Esophagus (tissue), 2 donors: ENCODE data around the gene CFDP1. TPM values are rescaled to one million over a fixed set of nuclear protein-coding genes. Genes with fewer than 3 reads are reported as not detected.
"Not testable (repeated sequence)": the region's sequence is repeated elsewhere in the genome, so short reads cannot be mapped to it uniquely, and the experiment has no call there.

Experiments
- H3K27ac ChIP-seq, 2 donors: one replicate each; pipeline ENCODE4 v1.5.1; 2013; ENCODE audit warnings: low read depth in 2 of 2, mild to moderate bottlenecking in 2 of 2, inconsistent platforms in 1 of 2, low read length in 1 of 2, moderate library complexity in 1 of 2
- H3K27me3 ChIP-seq, 2 donors: one replicate each; pipeline ENCODE4 v1.6.1; 2013; ENCODE audit warnings: low read length in 2 of 2, control low read depth in 1 of 2, mild to moderate bottlenecking in 1 of 2; ENCODE audit not compliant: insufficient read depth in 2 of 2, control insufficient read depth in 1 of 2
- H3K36me3 ChIP-seq, 2 donors: one replicate each; pipeline ENCODE4 v1.6.1; 2013; ENCODE audit warnings: low read length in 1 of 2; ENCODE audit not compliant: control insufficient read depth in 2 of 2, insufficient read depth in 2 of 2
- H3K4me1 ChIP-seq, 2 donors: one replicate each; pipeline ENCODE4 v1.6.1; 2013; ENCODE audit warnings: low read length in 1 of 2; ENCODE audit not compliant: control insufficient read depth in 2 of 2, insufficient read depth in 2 of 2
- H3K4me3 ChIP-seq, 2 donors: one replicate each; pipeline ENCODE4 v1.5.1; 2013; ENCODE audit warnings: low read length in 2 of 2, mild to moderate bottlenecking in 2 of 2, low read depth in 1 of 2, moderate library complexity in 1 of 2
- H3K9me3 ChIP-seq, 2 donors: one replicate each; pipeline ENCODE4 v1.6.1; 2013; ENCODE audit warnings: mild to moderate bottlenecking in 2 of 2, low read depth in 1 of 2, low read length in 1 of 2, moderate library complexity in 1 of 2; ENCODE audit not compliant: control insufficient read depth in 2 of 2, insufficient read depth in 1 of 2
- WGBS, 2 donors: extraction: QIAGEN DNeasy Blood & Tissue Kit; methylation state at CpG; one replicate each; pipeline ENCODE4 v1.1.7; 2013; 5-methylcytosine and 5-hydroxymethylcytosine counted together
- polyA plus RNA-seq, 2 donors: library from polyadenylated mRNA; stranded (reverse); fragments of 200-250 nt; gene quantifications; one replicate each; pipeline ENCODE4 v1.2.3, GENCODE V29; 2013
- donor health status: healthy with polysubstance abuse.
- donor health status: Bipolar disorder and iron deficiency.

Gene CFDP1
- polyA plus RNA-seq, 2 donors = 34.9 to 37.1 TPM

- H3K9me3 ChIP-seq = no peaks in the 10 kb centered on the region
- H3K36me3 ChIP-seq = peaks cover 0 to 12% of the 10 kb centered on the region in 2 donors
- H3K4me1 ChIP-seq = peaks cover 0 to 12% of the 10 kb centered on the region in 2 donors
- no peak overlapping the region for H3K4me3 ChIP-seq
- peak overlapping the region; percentile 21 to 55 for H3K27ac ChIP-seq
- WGBS, 2 donors = 77 to 90% methylated on average over 4 of the region's 4 CpGs
- H3K27me3 ChIP-seq = no peaks in the 10 kb centered on the region
Measured at GRCh38 chr16:75293173-75293572, 140.1 kb downstream of the CFDP1 start.

GRCh38 chr16:75292691-75293090 is 140.6 kb downstream of the CFDP1 start:
- H3K4me1 ChIP-seq = peaks cover 3 to 17% of the 10 kb centered on the region in 2 donors
- H3K9me3 ChIP-seq = no peaks in the 10 kb centered on the region
- WGBS, 2 donors = 67 to 72% methylated on average over 3 of the region's 3 CpGs
- H3K36me3 ChIP-seq = peaks cover 0 to 11% of the 10 kb centered on the region in 2 donors
- H3K27me3 ChIP-seq = no peaks in the 10 kb centered on the region
- H3K4me3 ChIP-seq = no peak overlapping the region
- H3K27ac ChIP-seq = no peak overlapping the region

GRCh38 chr16:75289189-75289588 is 144.1 kb downstream of the CFDP1 start:
- Histone ChIP-seq H3K4me3 (no peak overlapping the region), H3K4me1 (peaks cover 3 to 19% of the 10 kb centered on the region in 2 donors), H3K36me3 (peaks cover 0 to 7% of the 10 kb centered on the region in 2 donors), H3K27me3 (no peaks in the 10 kb centered on the region), H3K9me3 (no peaks in the 10 kb centered on the region), H3K27ac (no peak overlapping the region)

GRCh38 chr16:75288596-75289120 is 144.6 kb downstream of the CFDP1 start:
- no peaks in the 10 kb centered on the region for H3K27me3 ChIP-seq
- WGBS, 2 donors = 72 to 81% methylated on average over 10 of the region's 10 CpGs
- peak overlapping the region in 1 of 2 donors; percentile 38 for H3K27ac ChIP-seq
- H3K4me1 ChIP-seq = peaks cover 3 to 19% of the 10 kb centered on the region in 2 donors
- no peak overlapping the region for H3K4me3 ChIP-seq
- peaks cover 0 to 7% of the 10 kb centered on the region in 2 donors for H3K36me3 ChIP-seq
- H3K9me3 ChIP-seq = no peaks in the 10 kb centered on the region

DNA sequence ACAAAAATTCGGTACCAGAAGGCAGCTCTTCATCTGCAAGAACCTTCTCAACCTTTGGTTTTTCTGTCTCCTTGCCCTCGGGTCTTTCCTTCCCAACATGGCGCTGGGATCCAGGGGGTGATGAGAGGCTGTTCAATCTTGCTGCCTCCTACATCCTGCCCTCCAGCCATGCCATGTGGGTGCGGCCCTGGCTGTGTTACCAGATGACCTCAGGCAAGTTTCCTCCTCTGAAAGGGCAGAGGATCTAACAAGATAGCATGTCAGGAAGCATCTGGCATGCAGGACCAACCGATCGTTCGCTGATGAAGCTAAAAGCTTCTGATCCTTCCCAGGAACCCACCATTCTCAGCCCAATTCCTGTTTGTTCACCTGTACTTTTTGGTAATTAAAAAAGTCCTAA is 145.1 kb downstream of the CFDP1 start:
- peak overlapping the region in 1 of 2 donors; percentile 38 for H3K27ac ChIP-seq
- H3K4me3 ChIP-seq = no peak overlapping the region
- H3K27me3 ChIP-seq = no peaks in the 10 kb centered on the region
- H3K9me3 ChIP-seq = no peaks in the 10 kb centered on the region
- H3K36me3 ChIP-seq = peaks cover 0 to 7% of the 10 kb centered on the region in 2 donors
- peaks cover 3 to 19% of the 10 kb centered on the region in 2 donors for H3K4me1 ChIP-seq
- WGBS, 2 donors = 47 to 58% methylated on average over 7 of the region's 7 CpGs

DNA sequence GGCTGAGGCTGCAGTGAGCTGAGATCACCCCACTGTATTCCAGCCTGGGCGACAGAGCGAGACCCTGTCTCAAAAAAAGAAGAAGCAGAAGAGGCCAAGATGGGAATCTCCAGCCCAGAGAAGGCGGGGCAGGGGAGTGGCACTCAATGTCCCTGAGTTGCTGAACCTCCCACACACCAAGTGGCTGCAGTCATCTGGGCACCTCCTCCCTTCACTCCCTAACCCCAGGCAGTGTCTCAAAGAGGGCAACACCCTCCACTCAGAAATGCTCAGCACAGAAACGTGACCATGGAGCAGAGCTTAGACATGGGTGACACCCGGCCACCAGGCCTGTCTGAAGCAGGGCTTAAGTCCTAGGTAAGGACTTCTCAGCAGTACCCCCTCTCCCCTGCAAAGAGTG is 145.6 kb downstream of the CFDP1 start:
- no peaks in the 10 kb centered on the region for H3K9me3 ChIP-seq
- H3K4me3 ChIP-seq = no peak overlapping the region
- WGBS, 2 donors = 75 to 79% methylated on average over 5 of the region's 5 CpGs
- no peak overlapping the region for H3K27ac ChIP-seq
- H3K36me3 ChIP-seq = peaks cover 0 to 7% of the 10 kb centered on the region in 2 donors
- H3K27me3 ChIP-seq = no peaks in the 10 kb centered on the region
- peaks cover 3 to 16% of the 10 kb centered on the region in 2 donors for H3K4me1 ChIP-seq

- 81 to 86% methylated on average over 6 of the region's 6 CpGs for WGBS, 2 donors
- Histone ChIP-seq H3K4me1 (peaks cover 3 to 16% of the 10 kb centered on the region in 2 donors), H3K27me3 (no peaks in the 10 kb centered on the region), H3K4me3 (no peak overlapping the region), H3K9me3 (no peaks in the 10 kb centered on the region), H3K36me3 (peaks cover 0 to 6% of the 10 kb centered on the region in 2 donors), H3K27ac (no peak overlapping the region)
Measured at GRCh38 chr16:75286389-75286788, 146.9 kb downstream of the CFDP1 start.

- Histone ChIP-seq H3K4me3 (no peak overlapping the region), H3K27me3 (no peaks in the 10 kb centered on the region), H3K9me3 (no peaks in the 10 kb centered on the region), H3K36me3 (no peaks in the 10 kb centered on the region), H3K27ac (peak overlapping the region in 1 of 2 donors; percentile 47), H3K4me1 (peaks cover 0 to 2% of the 10 kb centered on the region in 2 donors)
- WGBS, 2 donors = 56 to 69% methylated on average over 11 of the region's 11 CpGs
Measured at GRCh38 chr16:75282466-75283281, 150.6 kb downstream of the CFDP1 start.

DNA sequence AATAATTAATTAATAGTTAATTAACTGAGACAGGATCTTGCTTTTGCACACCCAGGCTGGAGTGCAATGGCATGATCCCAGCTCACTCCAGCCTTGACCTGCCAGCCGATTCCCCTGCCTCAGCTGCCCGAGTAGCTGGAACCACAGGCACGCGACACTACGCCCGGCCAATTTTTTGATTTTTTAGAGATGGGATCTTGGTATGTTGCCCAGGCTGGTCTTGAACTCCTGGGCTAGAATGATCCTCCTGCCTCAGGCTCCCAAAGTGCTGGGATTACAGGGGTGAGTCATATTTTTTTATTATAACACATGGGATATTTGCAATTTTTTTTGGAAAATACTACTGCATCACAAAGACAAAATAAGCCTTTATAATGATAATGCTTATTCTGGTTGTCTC is 151.5 kb downstream of the CFDP1 start:
- no peak overlapping the region for H3K4me3 ChIP-seq
- H3K36me3 ChIP-seq = no peaks in the 10 kb centered on the region
- no peaks in the 10 kb centered on the region for H3K9me3 ChIP-seq
- H3K4me1 ChIP-seq = no peaks in the 10 kb centered on the region
- no peaks in the 10 kb centered on the region for H3K27me3 ChIP-seq
- 64 to 65% methylated on average over 6 of the region's 6 CpGs for WGBS, 2 donors
- no peak overlapping the region for H3K27ac ChIP-seq

DNA sequence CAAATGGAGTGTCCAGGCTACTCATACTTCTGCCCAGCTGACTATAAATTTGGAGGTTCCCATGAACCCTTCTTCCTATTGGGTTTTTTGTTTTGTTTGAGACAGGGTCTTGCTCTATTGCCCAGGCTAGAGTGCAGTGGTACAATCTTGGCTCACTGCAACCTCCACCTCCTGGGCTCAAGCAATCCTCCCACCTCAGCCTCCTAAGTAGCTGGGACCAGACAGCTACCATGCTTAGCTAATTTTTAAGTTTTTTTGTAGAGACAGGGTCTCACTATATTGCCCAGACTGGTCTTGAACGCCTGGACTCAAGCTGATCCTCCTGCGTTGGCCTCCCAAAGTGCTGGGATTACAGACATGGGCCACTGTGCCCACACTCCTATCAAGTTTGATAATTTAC is 152.3 kb downstream of the CFDP1 start:
- not testable (repeated sequence) for H3K4me1 ChIP-seq
- WGBS, 2 donors = 91% methylated on average over 2 of the region's 2 CpGs

More for the DNA sequence above, 152.3 kb downstream of the CFDP1 start:
- H3K27ac ChIP-seq, H3K27me3 ChIP-seq, H3K36me3 ChIP-seq, H3K4me3 ChIP-seq, H3K9me3 ChIP-seq: not testable (repeated sequence)
